Stimulated activated CD4-positive, alpha-beta T cell treated with anti-CD3 and anti-CD28 coated beads, Interleukin-15, amount 100 ng/mL, for 48 hours (primary cell): ENCODE results near the gene OR2T6.
"Not testable (repeated sequence)": the region's sequence is repeated elsewhere in the genome, so short reads cannot be mapped to it uniquely, and the experiment has no call there.

Experiments
- DNase-seq, 2 donors: peaks; one replicate each; pipeline ENCODE4 v3.0.0-alpha.2; 2020; ENCODE audit warnings: low read depth in 2 of 2

OR2T6 gene

DNA sequence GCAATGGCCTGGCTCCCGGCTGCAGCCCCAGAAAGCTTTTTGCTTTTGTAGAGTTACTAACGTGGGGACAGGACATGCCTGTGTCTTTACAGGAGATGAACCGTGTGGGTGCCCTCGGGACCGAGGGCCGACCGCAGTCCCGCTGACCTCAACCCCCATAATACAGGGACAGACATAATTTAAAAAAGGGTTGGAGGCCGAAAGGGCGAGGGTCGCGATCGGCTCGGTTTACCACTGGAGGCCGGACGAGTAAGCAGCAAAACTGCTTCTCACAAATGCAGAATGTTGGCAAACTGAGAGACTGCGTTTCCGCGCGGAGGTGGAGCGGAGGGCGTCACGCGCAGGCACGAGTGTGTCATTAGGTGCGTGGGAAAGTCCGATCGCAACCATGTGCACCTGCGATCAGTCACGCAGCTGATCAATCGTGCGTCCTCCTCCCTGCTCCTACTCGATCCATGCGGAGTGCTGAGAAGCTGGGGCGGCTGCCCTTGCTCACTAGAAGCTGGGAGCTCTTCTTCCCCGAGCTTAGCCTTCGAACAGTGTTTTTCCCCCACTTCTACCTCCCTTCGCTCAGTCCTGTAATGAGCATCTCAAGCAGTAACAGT is 58.4 kb downstream of the OR2T6 start:
- not testable (repeated sequence) for DNase-seq

DNA sequence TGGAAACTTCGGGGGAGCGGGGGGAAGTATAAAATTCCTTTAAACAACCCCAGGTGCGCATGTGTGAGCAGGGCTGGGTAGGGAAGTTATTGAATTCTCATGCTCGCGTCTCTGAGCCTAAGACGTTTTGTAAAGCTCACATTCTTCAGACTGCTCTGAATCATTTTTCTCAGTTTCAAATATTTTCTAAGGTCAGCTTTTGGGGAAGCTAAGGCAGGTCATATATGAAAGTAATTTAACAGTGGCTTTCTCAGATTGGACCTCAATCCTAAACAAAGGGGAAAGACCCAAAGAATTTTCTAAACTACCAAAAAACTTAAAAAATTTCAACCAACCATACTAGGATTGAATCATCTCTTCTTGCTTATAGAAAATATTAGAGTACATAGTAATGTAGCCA is 59.4 kb downstream of the OR2T6 start:
- DNase-seq = not testable (repeated sequence)

DNA sequence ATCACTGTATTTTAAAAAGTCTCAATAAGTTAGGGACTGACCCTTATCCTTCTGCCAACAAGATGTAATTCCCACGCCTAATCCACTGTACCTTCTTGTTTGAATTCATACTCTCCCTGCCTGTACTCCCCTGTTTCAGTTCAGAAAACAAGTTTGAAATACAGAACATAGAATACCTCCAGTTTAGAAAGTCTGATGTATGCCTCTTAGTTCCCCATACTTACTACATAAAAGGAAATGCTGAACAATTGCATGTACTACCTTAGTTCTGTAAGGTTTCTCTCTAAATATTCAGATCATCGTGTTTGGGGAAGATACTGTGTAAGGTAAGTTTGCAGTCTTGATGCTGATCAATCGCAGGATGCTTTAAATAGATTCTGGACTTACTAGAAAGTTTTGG is 60.8 kb downstream of the OR2T6 start:
- DNase-seq = not testable (repeated sequence)

DNA sequence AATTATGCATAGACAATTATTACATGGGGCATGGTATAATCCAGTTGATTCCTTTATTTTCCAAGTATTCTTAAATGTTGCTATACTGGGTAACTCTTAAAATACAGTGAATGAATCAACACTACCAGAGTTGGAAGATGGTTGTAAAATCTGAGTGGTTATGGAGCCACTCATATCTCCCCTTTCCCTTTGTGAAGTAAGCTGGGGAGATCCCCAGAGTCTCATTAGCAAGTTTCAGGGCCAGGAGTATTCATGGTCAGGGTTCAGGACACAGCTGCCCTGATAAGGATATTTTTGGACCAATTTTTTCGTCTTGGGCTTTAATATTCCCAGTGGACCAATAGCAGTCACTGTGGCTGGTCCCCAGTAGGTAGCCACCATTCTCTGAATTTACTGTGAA is 63.1 kb downstream of the OR2T6 start:
- not testable (repeated sequence) for DNase-seq

DNA sequence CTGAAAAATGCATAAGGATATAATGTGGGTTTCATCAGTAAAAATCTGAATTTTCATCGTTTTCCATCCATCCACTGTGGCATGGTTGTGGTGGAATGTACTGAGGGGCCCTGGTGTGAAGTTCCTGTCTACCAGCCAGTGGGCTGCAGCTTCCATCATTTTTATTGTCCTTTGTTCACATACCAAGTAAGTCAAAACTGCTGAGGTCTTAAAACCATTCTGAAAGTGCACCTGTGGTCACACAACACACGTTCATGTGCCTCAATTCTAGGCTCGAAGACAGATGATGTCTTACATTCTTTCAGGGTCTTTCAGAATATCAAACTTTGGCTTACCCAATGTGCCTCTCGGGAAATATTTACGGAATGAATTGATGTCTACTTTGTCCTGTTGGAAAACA is 63.7 kb downstream of the OR2T6 start:
- DNase-seq = not testable (repeated sequence)
